Astrocyte (in vitro differentiated cells and primary cell): ENCODE results near the gene ASPHD1. TPM values are rescaled to one million over a fixed set of nuclear protein-coding genes. Genes with fewer than 3 reads are reported as not detected.
"Not testable (repeated sequence)": the region's sequence is repeated elsewhere in the genome, so short reads cannot be mapped to it uniquely, and the experiment has no call there.

Source experiments
- DNase-seq: peaks from one replicate; pipeline ENCODE4 v3.0.0-alpha.2; 2010; ENCODE audit warnings: low read depth
- FAIRE-seq: peaks from 2 replicates; lab custom pipeline; 2011; peaks lifted over from hg19 to GRCh38; lab: Jason Lieb, UNC
- H2AFZ ChIP-seq: 2 replicates; pipeline ENCODE4 v1.6.0; 2012; ENCODE audit warnings: low read depth, low read length, inconsistent platforms
- H3K27ac ChIP-seq: 2 replicates; pipeline ENCODE4 v1.5.1; 2011; ENCODE audit warnings: low read depth, low read length, inconsistent platforms
- H3K27me3 ChIP-seq: 2 replicates; pipeline ENCODE4 v1.6.0; 2011; ENCODE audit warnings: low read length, inconsistent platforms; ENCODE audit not compliant: insufficient read depth
- H3K36me3 ChIP-seq: 2 replicates; pipeline ENCODE4 v1.5.1; 2011; ENCODE audit warnings: low read length, inconsistent platforms; ENCODE audit not compliant: insufficient read depth
- H3K4me1 ChIP-seq: 2 replicates; pipeline ENCODE4 v1.5.1; 2011; ENCODE audit warnings: low read length, inconsistent platforms; ENCODE audit not compliant: insufficient read depth
- H3K4me2 ChIP-seq: 2 replicates; pipeline ENCODE4 v1.6.0; 2012; ENCODE audit warnings: low read length, inconsistent platforms
- H3K4me3 ChIP-seq: 2 replicates; pipeline ENCODE4 v1.5.1; 2011; ENCODE audit warnings: low read depth, mild to moderate bottlenecking, low read length, inconsistent platforms; ENCODE audit not compliant: insufficient read depth
- H3K79me2 ChIP-seq: 2 replicates; pipeline ENCODE4 v1.6.0; 2012; ENCODE audit warnings: mild to moderate bottlenecking, low read length, inconsistent platforms; ENCODE audit not compliant: insufficient read depth
- H3K9ac ChIP-seq: 2 replicates; pipeline ENCODE4 v1.6.0; 2012; ENCODE audit warnings: mild to moderate bottlenecking, low read length, inconsistent platforms
- H3K9me3 ChIP-seq: 2 replicates; pipeline ENCODE4 v1.5.1; 2012; ENCODE audit warnings: low read depth, mild to moderate bottlenecking, low read length, inconsistent platforms; ENCODE audit not compliant: insufficient read depth
- H4K20me1 ChIP-seq: 2 replicates; pipeline ENCODE4 v1.6.0; 2012; ENCODE audit warnings: low read length, inconsistent platforms; ENCODE audit not compliant: insufficient read depth
- H3K27ac Mint-ChIP-seq: one replicate; pipeline ENCODE4 v1.8.0; 2021; ENCODE audit warnings: mild to moderate bottlenecking, mixed read lengths; ENCODE audit not compliant: unreplicated experiment
- H3K27me3 Mint-ChIP-seq: one replicate; pipeline ENCODE4 v1.8.0; 2021; ENCODE audit warnings: low read depth, mixed read lengths; ENCODE audit not compliant: unreplicated experiment
- H3K36me3 Mint-ChIP-seq: one replicate; pipeline ENCODE4 v1.8.0; 2021; ENCODE audit warnings: low read depth, mixed read lengths; ENCODE audit not compliant: unreplicated experiment
- H3K4me1 Mint-ChIP-seq: one replicate; pipeline ENCODE4 v1.8.0; 2021; ENCODE audit warnings: low read depth, mixed read lengths; ENCODE audit not compliant: unreplicated experiment
- H3K4me3 Mint-ChIP-seq: one replicate; pipeline ENCODE4 v1.8.0; 2021; ENCODE audit warnings: mild to moderate bottlenecking, moderate library complexity, mixed read lengths; ENCODE audit not compliant: unreplicated experiment
- H3K9me3 Mint-ChIP-seq: one replicate; pipeline ENCODE4 v1.8.0; 2021; ENCODE audit warnings: mild to moderate bottlenecking, mixed read lengths; ENCODE audit not compliant: unreplicated experiment
- CTCF ChIP-seq: IDR thresholded peaks from 2 replicates; pipeline ENCODE4 v1.5.1; 2011; ENCODE audit warnings: low read depth, mild to moderate bottlenecking, inconsistent platforms, low read length, moderate library complexity; ENCODE audit not compliant: insufficient read depth
- EZH2 ChIP-seq: IDR thresholded peaks from 2 replicates; pipeline ENCODE4 v1.6.1; 2012; ENCODE audit warnings: mild to moderate bottlenecking, low read length, inconsistent platforms; ENCODE audit not compliant: insufficient read depth
- total RNA-seq: library from RNA; stranded (reverse); gene quantifications from 2 replicates; pipeline ENCODE4 v1.2.1, GENCODE V29; 2021

The ASPHD1 gene
- total RNA-seq, 1 donor from 2014 or later = 43.3 TPM

- H3K79me2 ChIP-seq = peaks cover 15% of the 10 kb centered on the region
- peak overlapping the region; percentile 18 for H2AFZ ChIP-seq
- DNase-seq (no peak), FAIRE-seq (no peak)
- H3K9ac ChIP-seq = no peak overlapping the region
- no peaks in the 10 kb centered on the region for H3K9me3 ChIP-seq
- H3K36me3 Mint-ChIP-seq = peaks cover 12% of the 10 kb centered on the region
- no peak overlapping the region for H3K4me3 Mint-ChIP-seq
- no peaks in the 10 kb centered on the region for H4K20me1 ChIP-seq
- H3K36me3 ChIP-seq = peaks cover 10% of the 10 kb centered on the region
- peaks cover 4% of the 10 kb centered on the region for H3K4me1 Mint-ChIP-seq
- no peaks in the 10 kb centered on the region for H3K27me3 ChIP-seq
- no peak for TF ChIP-seq CTCF
- TF ChIP-seq EZH2 = no peak
- H3K4me3 ChIP-seq = no peak overlapping the region
- H3K9me3 Mint-ChIP-seq = no peaks in the 10 kb centered on the region
- H3K4me1 ChIP-seq = peaks cover 7% of the 10 kb centered on the region
- H3K4me2 ChIP-seq = no peak overlapping the region
- no peak overlapping the region for H3K27ac ChIP-seq
- H3K27me3 Mint-ChIP-seq = peaks cover 5% of the 10 kb centered on the region
- H3K27ac Mint-ChIP-seq = no peak overlapping the region
Measured at GRCh38 chr16:29864205-29864604, 36.1 kb upstream of the ASPHD1 start.

- Mint-ChIP-seq H3K27ac (no peak overlapping the region), H3K9me3 (no peaks in the 10 kb centered on the region), H3K4me1 (no peaks in the 10 kb centered on the region), H3K27me3 (peaks cover 5% of the 10 kb centered on the region), H3K4me3 (no peak overlapping the region), H3K36me3 (peaks cover 6% of the 10 kb centered on the region)
- Histone ChIP-seq H3K4me1 (no peaks in the 10 kb centered on the region), H3K4me3 (no peak overlapping the region), H3K27ac (no peak overlapping the region), H3K4me2 (no peak overlapping the region), H3K36me3 (no peaks in the 10 kb centered on the region), H2AFZ (no peak overlapping the region), H3K9me3 (no peaks in the 10 kb centered on the region), H3K9ac (no peak overlapping the region), H4K20me1 (no peaks in the 10 kb centered on the region), H3K27me3 (no peaks in the 10 kb centered on the region), H3K79me2 (no peaks in the 10 kb centered on the region)
- TF ChIP-seq EZH2 (no peak), CTCF (no peak)
- FAIRE-seq (no peak), DNase-seq (no peak)
Measured at GRCh38 chr16:29868396-29869009, 31.8 kb upstream of the ASPHD1 start.

GRCh38 chr16:29869067-29869466, 31.2 kb upstream of the ASPHD1 start:
- DNase-seq, H3K36me3 Mint-ChIP-seq, H3K79me2 ChIP-seq, H3K9me3 Mint-ChIP-seq, H3K4me2 ChIP-seq, H3K27ac Mint-ChIP-seq, H3K27me3 Mint-ChIP-seq, H2AFZ ChIP-seq, H3K9ac ChIP-seq, H3K9me3 ChIP-seq, H3K4me3 Mint-ChIP-seq, FAIRE-seq, H3K27me3 ChIP-seq, H3K4me3 ChIP-seq, H3K36me3 ChIP-seq, H3K4me1 Mint-ChIP-seq, H3K27ac ChIP-seq, H4K20me1 ChIP-seq, H3K4me1 ChIP-seq: not testable (repeated sequence)
